GM19397 (cell line): Measurements from ENCODE around the gene SCLY.

Source experiments
- ATAC-seq: cut with Tn5 transposase; IDR thresholded peaks from one replicate; pipeline ENCODE4 v1.9.1; 2021; ENCODE audit warnings: mild to moderate bottlenecking, moderate library complexity; ENCODE audit not compliant: unreplicated experiment

The SCLY gene

GRCh38 chr2:238124488-238125126, 63.8 kb downstream of the SCLY start:
- no peak for ATAC-seq

GRCh38 chr2:238125127-238125885, 64.5 kb downstream of the SCLY start:
- ATAC-seq = no peak

GRCh38 chr2:238126338-238126737, 65.5 kb downstream of the SCLY start:
- no peak for ATAC-seq

GRCh38 chr2:238126775-238127164, 66.0 kb downstream of the SCLY start:
- ATAC-seq = no peak

- no peak for ATAC-seq
Observed at GRCh38 chr2:238127165-238128060, 66.6 kb downstream of the SCLY start.

- ATAC-seq = no peak
Observed at GRCh38 chr2:238128061-238128440, 67.2 kb downstream of the SCLY start.

GRCh38 chr2:238128534-238129001, 67.8 kb downstream of the SCLY start:
- ATAC-seq = no peak

GRCh38 chr2:238129166-238130010, 68.6 kb downstream of the SCLY start:
- no peak for ATAC-seq

- no peak for ATAC-seq
Observed at GRCh38 chr2:238130111-238130695, 69.4 kb downstream of the SCLY start.

GRCh38 chr2:238130696-238131628, 70.2 kb downstream of the SCLY start:
- no peak for ATAC-seq

- no peak for ATAC-seq
Observed at GRCh38 chr2:238131761-238132462, 71.1 kb downstream of the SCLY start.

GRCh38 chr2:238132463-238133450, 72.0 kb downstream of the SCLY start:
- ATAC-seq = no peak

- no peak for ATAC-seq
Observed at GRCh38 chr2:238133499-238134392, 72.9 kb downstream of the SCLY start.

- ATAC-seq = no peak
Observed at GRCh38 chr2:238134393-238134785, 73.6 kb downstream of the SCLY start.

- no peak for ATAC-seq
Observed at GRCh38 chr2:238135601-238136150, 74.9 kb downstream of the SCLY start.
